Stimulated activated CD4-positive, alpha-beta T cell treated with anti-CD3 and anti-CD28 coated beads, Interleukin-1b, Interleukin-23, amount 100 ng/mL, for 24 hours (primary cell): ENCODE data around the gene AGPS.

Experiments
- DNase-seq, 4 experiments: peaks; one replicate each; pipeline ENCODE4 v3.0.0-alpha.2; 2020; ENCODE audit warnings: low read depth in 4 of 4, low spot score in 1 of 4

AGPS gene

DNA sequence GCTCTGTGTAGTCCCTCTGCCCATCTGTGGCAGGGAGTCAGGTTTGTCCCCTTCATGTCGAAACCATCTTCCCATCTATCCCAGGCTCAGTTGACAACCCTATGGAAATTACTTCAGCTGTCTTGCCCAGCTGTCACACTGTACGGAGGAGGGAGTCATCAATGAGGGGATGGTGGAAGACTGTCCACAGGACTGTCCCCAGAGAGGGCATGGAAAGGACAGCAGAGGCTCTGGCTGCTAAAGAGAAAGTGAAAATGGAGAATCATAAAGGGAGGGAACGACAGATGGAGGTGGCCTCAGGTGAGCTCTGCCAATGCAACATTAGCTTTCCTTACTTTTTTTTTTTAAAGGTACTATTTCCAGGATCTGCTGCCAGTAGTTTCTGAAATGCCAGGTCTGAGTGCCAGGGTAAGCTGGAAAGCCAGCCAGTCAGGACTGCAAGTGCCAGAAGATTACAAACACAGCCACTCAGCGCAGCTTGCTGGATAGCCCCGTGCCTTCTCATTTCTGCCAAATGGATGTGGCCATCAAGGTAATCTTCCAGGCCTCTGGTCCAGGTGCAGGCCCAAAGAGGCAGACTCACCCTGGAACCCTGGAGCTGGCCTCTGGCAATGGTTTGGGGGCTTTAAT, 192.8 kb downstream of the AGPS start:
- DNase-seq, result no peak

DNA sequence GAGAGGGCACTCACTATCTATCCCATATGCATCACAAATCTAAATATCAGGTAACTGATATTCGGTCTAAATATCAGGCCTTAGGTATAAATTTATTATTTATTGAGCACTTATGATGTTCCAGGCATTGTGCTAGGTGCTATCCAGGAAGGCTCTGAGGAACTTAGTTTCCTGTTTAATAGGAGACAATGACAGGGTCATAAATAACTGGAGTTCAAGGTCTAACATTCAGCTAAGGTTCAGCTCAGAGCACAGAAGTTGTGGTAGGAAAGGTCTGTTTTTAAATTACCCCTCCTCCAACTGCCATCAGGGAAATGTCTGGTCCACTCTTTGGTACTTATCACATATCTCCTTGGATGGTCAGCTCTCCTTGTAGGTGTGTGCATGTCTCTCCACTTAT, 193.6 kb downstream of the AGPS start:
- no peak for DNase-seq

DNA sequence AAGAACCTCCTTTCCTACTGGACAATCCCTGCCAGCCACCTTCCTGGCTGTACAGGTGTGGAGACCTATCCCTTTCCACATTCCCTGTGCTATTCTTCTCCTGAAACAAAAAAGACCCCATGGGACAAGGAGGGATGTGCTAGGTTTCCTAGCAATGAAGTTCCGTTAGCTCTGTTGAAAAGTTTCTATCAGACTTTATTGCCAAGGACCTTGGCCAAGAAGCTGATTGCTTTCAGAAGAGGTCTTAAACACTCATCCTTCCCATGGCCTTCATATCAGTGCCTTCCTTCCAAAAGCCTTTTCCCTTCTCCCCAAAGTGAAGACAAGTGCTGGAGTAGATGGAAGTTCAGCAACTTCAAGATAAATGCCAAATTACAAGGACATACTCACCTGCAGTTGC, 194.8 kb downstream of the AGPS start:
- DNase-seq, result no peak

DNA sequence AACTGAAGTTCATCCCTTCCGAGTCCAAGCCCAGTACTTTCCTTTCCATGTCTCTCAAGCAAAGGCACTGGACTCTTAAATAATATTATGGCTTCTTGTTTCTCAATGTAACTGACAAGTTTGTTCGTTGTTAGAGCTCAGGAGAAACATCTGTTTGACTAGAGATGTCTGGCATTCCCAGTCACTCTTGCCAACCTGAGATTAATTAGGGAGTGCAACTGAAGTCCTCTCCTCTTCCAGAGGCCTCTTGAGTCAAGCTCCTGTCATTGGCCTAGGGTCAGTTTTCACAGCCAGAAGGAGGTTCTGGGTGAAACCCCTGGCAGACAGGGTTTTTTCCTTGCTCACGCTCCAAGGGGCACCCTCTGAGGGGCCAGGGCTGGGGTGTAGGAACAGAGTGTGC, 196.1 kb downstream of the AGPS start:
- no peak for DNase-seq

DNA sequence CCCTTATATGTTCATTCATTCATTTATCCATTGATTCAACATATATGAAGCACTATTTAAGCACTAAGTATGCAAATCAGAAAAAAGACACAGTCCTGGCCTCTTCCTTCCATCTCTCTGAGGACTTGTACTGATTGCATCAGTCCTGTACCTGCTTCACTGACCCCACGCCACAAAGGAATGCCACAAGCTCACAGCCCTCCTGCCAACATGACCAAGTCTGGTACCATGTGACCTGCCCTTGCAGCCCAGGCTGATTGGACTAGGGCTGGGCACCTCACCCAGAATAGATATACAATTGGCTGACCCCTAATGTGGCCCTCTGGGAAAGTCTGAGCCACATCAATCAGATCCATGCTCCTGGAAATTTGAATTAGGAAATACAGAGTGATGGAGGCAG, 196.6 kb downstream of the AGPS start:
- DNase-seq, result no peak

DNA sequence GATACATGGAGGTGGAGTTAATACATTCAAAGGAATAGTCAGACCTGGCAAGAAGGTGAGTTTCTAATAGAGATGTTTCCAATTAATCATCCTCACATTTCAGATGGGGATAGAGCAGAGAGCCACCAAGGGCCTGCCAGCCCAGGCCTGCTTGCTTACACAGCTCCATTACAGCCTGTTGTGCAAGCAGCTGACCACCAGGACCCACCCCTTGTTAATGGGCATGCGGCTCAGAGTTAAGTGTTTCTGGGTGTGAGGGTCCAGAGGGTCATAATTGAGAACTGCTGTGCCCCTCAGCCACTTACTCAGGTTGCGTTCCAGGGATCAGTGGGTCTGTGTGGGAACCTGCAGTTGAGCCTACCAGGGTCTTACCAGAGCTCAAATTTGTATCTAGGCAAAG, 199.8 kb downstream of the AGPS start:
- DNase-seq, result no peak

DNA sequence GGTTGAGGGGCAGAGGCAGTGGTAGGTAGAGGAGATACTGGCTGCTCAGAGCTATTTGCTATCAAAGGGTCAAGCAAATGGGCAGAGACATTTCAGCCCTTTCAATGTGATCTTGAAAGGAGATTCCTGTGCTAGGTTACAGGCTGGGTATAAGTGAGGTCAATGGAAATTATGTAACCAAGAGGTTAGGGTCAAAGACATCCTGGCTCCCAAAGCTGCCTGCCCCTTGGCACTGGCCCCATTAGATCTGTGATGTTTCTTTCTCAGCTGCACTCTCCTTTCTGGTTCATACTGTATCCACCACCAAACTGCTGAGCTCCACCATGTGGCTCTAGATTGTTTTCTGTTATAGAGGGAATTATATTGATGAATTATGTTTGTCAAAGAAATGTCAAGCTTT, 200.4 kb downstream of the AGPS start:
- no peak for DNase-seq

DNA sequence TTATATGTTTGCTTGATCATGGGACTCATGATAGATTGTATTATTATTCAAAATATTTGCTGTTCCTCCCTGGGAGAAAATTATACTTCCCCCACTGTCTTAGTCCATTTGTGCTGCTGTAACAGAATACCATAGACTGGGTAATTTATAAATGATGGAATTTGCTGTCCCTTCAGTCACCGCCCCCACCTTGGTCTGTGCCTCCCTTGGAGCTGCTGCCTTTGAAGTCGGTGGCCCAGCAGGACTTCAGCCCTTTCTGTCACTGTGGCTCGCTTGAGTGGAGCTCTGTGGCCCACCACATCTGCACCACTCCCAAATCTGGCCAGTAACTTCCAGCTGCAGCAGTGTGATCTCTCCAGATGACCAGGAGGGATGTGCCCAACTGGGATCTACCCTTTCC, 200.8 kb downstream of the AGPS start:
- no peak for DNase-seq
